GM12892 (cell line): ENCODE results near the gene MAMLD1.

Source experiments
- POLR2A ChIP-seq: IDR thresholded peaks from 2 replicates; pipeline ENCODE4 v1.6.1; 2011; ENCODE audit warnings: low read depth, low read length, control low read depth
- TAF1 ChIP-seq: IDR thresholded peaks from 2 replicates; pipeline ENCODE4 v1.6.1; 2011; ENCODE audit warnings: low read depth, mild to moderate bottlenecking, control low read depth, low read length, borderline replicate concordance

DNA sequence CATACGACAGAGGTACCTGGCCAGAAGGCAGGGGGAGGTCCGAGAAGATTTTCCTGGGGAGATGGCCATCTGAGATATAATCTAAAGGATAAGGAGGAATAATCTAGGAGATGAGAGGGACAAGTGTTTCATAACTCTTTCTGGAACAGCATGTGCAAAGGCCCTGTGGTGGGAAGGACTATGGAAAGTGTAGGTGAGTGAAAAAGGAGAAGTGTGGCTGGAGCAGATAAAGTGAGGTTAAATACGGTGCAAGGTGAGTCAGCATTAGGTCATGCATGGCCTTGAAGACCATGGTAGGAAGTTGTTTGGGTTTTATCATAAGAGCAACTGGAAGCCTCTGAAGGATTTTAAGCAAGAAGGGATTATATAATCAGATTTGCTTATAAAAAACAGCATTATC, 170.7 kb downstream of the MAMLD1 start:
- TF ChIP-seq TAF1 (no peak), POLR2A (no peak)
